ENCODE data around the gene PCDH12.

GRCh38 chr5:141969783-141970771 lies 12.1 kb upstream of the PCDH12 start:
- TF ChIP-seq CTCF (IDR thresholded peaks at IDR 0.05 in 2 of 3, conservative IDR thresholded peaks at IDR 0.05 in 1 of 3; ENCODE audit: borderline replicate concordance in 1 of 3, insufficient read depth in 1 of 3, low read depth in 2 of 3, low read length in 2 of 3) (no peak), POLR2A (IDR thresholded peaks at IDR 0.05; ENCODE audit: borderline replicate concordance, extremely low read depth, insufficient read depth, insufficient read length) (no peak), EZH2 (IDR thresholded peaks at IDR 0.05) (no peak)

Measured in HCT116 (cell line).